NCI-H446 (cell line): ENCODE data around the gene TMEM213.
"Not testable (repeated sequence)": the region's sequence is repeated elsewhere in the genome, so short reads cannot be mapped to it uniquely, and the experiment has no call there.

Experiments used
- DNase-seq, 2 experiments: peaks; one replicate each; lab custom pipeline; 2025; lab: John Stamatoyannopoulos, UW

TMEM213 gene

DNA sequence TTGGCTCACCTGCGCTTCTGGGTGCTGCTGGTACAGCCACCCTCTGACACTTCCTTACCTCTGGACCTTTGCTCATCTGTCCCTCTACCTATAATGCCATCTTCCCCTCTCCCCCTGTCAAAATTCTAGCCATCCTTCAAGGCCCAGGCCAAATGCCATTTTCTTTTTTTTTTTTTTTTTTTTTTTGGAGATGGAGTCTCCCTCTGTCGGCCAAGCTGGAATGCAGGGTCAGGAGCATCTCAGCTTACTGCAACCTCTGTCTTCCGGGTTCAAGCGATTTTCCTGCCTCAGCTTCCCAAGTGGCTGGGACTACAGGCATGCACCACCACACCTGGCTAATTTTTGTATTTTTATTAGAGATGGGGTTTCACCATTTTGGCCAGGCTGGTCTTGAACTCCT lies 748 bp upstream of the TMEM213 start:
- not testable (repeated sequence) for DNase-seq

DNA sequence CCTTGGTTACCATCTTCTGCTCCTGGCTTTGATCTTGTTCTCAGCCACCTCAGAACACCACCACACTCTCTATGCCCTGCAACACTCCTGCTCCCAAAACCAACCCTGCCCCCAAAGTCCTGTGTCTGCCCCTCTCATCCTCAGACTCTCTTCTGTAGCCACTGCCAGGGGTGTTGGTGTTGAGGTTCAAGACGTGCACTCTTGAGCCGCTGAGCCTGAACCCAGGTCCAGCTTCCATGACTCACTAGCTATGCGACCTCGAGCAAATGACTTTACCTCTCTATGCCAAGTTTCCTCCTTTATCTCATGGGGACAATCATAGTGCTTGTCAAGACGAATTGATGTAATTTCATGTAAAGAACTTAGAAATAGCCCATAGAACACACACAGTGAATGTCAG lies 1.0 kb downstream of the TMEM213 start:
- DNase-seq = no peak

DNA sequence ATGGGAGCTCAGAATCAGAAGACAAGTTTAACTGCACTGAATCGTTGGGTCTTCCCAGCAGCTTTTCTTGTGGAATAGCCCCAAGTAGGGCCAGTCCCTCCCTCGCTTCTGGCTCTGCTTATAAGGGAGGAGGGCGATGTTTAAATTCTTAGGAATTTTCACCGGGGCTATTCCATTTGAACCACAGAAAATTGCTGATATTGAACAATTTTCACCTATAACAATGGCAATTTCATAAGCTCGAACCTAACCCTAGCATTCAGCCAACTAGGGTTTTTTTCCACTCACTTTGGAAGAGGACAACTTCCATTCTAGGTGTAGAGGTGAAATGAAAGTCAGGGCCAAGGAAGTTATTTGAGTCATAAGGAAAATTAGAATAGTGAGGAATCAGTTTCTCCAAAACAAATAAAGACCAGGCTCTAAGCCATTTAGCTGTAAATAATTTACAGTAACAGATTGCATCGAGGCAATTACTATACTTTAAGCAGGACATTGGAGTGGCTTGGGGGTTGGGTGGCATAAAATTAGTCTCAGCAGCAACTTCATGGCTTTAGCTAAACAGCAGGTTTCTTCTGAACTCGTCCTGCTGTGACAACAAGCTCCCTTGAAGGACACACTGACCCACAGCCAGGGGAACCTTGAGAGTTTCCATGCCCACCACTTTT lies 1.7 kb downstream of the TMEM213 start:
- no peak for DNase-seq

DNA sequence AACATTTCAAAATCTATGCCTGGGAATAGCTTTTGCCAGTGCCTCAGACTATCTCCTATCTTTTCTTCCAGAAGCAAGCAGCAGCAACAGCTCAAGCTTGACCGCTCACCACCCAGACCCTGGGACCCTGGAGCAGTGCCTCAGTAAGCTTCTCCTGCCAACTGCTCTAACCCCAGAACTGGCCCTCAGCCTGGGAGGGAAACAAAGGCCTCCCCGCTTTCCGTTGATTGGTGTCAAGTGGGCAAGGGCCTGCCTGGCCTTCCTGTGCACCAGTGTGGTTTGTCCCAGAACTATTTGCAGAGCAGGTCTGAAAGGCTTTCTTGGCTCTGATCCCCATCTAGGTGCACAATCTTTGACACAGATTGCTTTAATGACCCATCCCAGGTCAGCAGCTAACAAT lies 3.5 kb downstream of the TMEM213 start:
- no peak for DNase-seq

DNA sequence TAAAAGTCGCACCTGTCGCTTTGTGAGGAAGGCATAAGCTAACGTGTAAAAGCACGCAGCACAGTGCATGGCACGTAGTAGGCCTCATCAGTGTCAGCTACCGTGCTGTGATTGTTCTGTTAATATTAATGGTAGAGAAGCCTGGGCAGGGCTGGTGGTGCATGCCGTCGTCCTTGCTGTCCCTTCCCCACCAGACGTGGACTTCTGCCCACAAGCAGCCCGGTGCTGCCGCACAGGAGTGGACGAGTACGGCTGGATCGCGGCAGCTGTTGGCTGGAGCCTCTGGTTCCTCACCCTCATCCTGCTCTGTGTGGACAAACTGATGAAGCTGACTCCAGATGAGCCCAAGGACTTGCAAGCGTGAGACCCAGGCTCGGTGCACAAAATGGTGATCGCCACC lies 4.9 kb downstream of the TMEM213 start:
- no peak for DNase-seq

DNA sequence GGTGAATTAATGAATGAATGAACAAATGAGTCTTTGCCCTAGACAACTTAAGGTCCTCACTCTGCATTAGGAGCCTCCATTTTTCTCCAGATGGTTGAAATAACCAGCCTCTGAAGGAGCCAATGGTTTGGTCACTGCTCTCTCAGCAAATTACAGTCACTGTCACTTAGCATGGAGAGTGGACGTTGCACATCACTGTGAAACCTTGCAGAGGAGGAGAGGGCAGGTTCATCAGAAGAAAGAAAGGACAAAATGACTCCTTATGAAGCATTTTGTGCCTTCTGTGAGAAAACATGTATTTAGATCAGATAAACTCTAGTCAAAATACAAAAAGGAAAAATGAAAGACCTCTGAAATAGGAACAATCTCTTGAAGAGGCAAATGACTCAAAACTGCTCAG lies 6.8 kb downstream of the TMEM213 start:
- no peak for DNase-seq

DNA sequence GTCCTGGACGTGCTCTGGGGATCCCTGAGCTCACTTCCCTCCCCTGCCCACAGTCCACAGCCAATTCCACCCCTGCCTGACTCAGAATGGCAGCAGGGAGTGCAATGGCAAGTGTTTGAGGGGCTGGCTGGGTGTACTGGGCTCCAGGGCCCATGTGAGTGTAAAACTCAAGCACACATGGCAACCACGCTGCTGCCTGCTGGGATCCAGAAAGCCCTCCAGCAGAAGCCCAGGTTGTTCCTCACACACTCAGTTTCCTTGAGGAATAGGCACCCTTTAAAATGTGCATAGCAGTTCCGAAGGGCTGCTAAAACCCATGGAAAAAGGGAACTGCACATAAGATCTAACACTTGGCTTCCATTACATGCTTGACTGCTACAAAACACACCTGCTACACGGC lies 11.6 kb downstream of the TMEM213 start:
- DNase-seq = no peak

DNA sequence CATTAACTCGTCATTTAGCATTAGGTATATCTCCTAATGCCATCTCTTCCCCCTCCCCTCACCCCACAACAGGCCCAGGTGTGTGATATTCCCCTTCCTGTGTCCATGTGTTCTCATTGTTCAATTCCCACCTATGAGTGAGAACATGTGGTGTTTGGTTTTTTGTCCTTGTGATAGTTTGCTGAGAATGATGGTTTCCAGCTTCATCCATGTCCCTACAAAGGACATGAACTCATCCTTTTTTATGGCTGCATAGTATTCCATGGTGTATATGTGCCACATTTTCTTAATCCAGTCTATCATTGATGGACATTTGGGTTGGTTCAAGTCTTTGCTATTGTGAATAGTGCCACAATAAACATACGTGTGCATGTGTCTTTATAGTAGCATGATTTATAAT lies 13.5 kb downstream of the TMEM213 start:
- not testable (repeated sequence) for DNase-seq

DNA sequence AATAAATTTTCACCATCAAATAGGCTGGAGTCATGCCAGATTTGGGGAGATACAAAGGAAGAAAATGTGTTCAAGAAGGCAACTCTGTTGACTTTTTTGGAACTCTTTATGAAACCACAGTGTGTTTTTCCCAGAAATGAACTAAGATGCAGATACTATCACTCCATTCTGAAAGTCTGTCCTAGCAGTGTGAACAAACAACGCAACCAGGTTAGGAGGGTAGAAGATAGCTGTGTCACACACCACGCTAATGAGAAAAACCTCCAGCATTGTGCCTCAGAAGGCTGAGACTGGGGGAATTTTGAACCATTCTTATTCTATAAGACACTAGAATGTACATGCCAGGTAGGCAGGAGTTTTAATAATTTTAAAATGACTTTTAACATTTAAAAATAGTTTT lies 16.2 kb downstream of the TMEM213 start:
- DNase-seq = no peak

DNA sequence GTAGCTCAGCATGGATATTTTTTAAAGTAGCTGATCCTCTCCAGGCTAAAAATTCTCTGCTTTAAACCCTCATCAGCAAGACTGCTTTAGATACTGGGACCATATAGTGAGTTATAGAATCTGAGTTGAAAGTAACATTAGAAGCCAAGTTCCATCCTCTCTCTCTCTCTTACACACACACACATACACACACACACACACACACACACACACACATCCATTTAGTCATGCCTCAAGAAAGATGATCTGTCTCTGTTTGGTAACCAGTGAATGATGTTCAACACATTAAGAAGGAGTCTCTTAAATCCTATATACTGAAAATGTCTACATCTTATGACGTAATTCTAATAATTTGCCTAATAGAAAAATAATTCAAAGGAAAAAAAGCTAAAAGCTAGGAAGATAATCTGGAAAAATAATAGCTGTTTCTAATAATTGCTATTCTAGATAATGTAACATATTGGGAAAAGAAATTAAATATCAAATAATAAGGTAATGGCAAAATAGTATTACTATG lies 17.1 kb downstream of the TMEM213 start:
- no peak for DNase-seq

DNA sequence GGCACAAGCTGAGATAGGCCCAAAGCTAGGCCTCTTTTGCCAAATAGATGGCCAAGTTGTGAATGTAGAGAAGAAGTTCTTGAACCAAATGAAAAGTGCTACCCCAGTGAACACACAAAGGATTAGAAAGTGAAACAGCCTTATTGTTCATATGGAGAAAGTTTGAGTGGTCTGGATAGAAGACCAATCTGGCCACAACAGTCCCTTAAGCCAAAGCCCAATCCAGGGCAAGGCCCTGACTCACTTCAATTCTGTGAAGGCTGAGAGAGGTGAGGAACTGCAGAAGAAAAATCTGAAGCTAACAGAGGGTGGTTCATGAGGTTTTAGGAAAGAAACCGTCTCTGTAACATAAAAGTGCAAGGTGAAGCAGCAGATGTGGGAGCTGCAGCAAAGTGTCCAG lies 18.9 kb downstream of the TMEM213 start:
- no peak for DNase-seq

DNA sequence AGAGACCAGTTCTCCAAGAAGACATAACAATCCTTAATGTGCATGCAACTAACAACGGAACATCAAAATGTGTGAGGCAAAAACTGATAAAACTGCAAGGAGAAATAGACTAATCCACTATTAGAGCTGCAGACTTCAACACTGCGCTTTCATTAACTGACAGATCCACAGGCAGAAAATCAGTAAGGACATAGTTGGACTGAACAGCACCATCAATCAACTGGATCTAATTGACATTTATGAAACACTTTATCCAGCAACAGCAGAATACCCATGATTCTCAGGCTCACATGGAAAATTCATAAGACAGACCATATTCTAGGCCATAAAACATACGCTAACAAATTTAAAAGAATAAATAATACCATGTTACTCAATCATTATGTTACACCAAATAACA lies 21.8 kb downstream of the TMEM213 start:
- no peak for DNase-seq

DNA sequence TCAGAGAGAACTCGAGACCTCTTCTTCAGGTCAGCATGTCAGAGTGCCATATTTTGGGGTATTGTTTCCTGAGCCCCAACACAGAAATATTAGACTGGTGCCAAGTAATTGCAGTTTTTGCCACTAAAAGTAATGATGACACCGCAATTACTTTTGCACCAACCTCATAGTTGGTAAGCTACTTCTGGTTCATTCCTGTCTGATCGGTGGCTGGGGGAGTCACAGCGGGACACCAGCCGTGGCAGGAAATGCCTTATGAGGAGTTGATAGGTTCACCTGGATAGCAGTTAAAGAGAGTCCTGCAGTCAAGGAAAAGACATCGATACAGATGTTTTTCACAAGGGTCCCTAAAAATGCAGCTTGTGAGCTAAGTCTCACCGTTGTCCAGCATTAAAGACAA lies 24.1 kb downstream of the TMEM213 start:
- DNase-seq = no peak

DNA sequence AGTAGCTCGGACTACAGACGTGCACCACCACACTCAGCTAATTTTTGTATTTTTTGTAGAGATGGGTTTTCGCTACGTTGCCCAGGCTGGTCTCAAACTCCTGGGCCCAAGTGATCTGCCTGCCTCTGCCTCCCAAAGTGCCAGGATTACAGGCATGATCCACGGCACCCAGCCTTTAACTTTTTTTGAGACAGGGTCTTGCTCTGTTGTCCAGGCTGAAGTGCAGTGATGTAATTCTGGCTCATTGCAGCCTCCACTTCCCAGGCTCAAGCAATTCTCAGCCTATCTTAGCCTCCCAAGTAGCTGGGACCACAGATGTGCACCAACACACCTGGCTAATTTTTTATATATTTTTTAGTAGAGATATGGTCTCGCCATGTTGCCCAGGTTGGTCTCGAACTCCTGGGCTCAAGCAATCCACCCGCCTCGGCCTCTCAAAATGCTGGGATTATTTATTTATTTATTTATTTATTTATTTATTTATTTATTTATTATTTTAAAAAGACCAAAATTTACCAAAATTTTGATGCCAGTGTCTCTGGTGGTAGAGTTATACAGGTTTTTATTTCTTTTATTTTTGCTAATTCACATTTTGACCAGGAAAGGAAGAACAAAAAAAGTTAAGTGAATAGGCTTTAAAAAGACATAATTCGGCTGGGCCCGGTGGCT lies 25.2 kb downstream of the TMEM213 start:
- DNase-seq = no peak

DNA sequence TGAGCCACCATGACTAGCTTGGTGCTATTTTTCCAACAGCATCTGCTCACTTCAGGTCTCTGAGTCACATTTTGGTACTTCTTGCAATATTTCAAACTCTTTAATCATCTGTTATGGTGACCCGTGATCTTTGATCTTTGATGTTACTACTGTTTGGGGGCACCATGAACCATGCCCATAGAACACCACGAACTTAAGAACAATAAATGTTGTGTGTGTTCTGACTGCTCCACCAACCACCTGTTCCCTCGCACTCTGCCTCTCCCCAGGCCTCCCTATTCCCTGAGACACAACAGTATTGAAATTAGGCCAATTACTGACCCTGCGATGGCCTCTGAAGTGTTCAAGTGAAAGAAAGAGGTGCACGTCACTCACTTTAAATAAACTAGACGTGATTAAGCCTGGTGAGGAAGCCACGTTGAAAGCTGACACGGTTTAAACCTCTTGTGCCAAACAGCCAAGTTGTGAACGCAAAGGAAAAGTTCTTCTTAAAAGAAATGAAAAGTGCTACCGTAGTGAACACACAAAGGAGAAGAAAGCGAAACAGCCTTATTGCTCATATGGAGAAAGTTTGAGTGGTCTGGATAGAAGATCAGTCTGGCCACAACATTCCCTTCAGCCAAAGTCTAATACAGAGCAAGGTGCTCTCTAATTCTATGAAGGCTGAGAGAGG lies 27.4 kb downstream of the TMEM213 start:
- DNase-seq = no peak

DNA sequence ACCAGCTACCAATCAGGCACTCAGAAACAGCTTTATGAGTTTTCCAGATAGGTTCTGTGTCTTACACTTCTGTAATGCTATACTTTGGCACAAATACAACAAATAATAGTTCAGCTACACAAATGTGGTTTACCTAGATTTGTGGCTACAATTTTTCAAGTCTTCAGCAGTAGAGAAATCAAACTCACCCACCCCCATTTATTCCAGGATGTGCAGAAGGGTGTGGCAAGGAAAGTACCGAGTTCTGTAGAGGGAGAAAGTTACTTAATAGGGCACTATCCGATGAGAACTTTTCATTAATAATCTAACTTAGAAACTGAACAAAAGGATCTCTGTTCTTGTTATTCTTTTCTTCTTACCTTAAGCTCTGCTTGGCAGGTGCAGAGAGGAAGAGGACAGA lies 30.5 kb downstream of the TMEM213 start:
- DNase-seq = no peak

DNA sequence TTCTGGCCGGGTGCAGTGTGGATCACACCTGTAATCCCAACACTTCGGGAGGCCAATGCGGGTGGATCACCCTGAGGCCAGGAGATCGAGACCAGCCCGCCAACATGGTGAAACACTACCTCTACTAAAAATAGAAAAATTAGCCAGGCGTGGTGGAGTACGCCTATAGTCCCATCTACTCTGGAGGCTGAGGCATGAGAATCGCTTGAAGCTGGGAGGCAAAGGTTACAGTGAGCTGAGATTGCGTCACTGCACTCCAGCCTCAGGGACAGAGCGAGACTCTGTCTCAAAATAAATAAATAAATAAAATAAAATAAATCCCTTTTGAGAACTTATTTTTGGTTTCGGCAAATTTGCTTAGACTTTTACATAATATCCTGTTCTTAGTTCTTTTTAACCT lies 31.5 kb downstream of the TMEM213 start:
- no peak for DNase-seq

DNA sequence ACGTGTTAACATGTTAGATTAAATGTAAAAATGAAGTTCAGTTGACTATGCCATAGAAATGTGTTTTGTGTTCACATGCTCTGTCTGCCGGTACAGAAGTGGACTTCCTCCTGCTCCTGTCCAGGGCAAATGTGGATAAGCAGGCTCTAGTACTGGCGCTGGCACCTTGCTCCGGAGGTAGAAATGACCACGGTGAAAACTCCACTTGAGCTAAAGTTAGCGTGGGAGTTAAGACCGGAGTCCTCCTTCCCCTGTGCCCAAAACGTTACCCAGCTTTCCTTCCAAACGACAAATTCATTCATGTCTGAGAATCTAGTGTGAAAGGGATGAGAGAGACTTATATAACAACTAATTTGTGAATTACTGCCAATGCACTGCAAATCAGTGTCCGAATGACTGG lies 35.2 kb downstream of the TMEM213 start:
- no peak for DNase-seq

DNA sequence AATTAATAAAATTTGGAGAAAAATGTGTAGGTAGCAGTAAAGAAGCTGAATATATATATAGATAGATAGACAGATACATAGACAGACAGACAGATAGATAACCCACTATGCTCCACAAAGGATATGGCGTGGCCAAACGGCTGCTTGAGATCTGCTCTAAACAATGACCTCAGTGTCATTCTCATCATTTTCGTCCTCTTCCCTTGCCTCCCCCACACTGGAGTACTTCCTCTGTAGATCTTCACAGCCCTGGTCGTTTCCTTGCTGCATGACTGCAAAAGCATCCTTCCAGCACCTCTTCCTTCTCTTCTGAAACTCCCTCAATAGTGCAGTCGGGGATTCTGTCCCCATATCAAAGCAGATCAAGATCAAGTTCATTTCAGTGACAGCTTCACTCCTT lies 35.8 kb downstream of the TMEM213 start:
- no peak for DNase-seq

DNA sequence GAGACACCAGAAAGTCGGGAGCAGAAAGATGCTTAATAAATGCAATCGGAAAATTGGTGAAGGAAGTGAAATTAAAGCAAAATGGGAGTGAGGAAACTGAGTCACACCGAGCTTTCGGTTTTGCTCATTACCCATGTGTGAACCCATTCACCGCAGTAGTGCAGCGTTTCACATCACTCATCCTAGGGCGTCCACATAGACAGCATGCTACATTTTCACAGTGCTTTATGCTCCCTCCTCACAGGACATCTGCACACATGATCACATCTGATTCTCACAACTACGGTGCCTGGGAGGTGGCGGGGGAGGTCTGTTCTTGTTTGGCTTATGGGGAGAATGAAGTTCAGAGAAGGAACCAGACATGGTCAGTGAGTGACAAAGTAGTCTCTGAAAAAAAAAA lies 36.8 kb downstream of the TMEM213 start:
- no peak for DNase-seq

DNA sequence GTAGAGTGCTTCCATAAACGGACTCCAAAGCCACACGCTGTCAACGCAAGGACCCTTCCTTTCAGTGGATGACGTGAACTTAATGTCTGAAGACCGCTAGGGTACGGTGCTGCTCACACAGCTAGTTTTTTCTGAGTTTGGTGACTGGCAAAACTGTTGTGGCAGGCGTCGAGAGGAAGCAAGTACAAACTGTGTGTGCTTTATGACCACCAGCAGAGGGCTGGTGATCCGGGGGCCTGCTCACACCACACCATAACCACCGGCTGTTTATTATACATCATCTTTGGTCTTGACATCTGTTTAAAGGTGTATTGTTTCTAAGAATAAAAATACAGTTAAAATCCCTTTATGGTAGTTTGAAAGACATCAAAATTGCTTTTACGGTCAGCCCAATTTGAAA lies 37.3 kb downstream of the TMEM213 start:
- DNase-seq = no peak

DNA sequence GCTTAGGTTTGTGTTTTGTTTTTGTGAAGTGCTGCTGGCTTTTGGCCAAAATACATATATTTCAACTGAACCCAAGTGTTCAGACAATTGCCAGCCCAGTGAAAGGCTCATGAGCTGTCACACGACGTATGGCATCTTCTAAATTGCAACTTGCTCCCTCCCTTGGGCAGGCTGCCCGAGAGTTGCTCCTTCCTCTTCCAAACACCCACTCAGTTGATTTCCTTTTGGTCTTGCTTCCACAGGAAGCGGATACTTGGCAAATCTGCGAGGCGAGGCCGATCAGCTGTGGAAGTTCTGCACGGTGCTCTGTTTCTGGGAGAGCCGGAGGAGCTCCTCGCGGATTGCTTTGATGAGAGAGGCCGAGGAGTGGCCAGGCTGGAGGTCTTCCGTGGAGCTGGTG lies 39.8 kb downstream of the TMEM213 start:
- DNase-seq = no peak

DNA sequence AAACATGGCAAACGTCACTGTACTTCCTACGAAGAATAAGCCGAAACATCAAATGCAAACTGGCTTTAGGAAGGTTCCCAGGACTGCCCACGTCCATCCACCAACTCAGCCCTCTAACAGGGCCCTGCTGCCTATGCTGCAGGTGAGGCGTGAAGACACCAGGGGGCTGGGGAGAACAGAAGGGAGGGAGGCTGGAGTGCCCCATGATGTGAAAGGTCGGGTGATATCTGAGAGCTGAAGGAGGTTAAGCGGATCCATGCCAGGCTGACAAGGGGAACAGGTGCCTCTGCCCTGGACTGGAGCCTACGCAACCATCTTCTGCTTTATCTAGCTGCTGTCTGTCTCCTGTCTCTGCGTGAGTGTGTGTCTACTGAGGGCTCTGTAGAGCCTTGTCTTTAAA lies 40.4 kb downstream of the TMEM213 start:
- no peak for DNase-seq
